ENCODE measurements around the gene GPRASP2. TPM values are rescaled to one million over a fixed set of nuclear protein-coding genes. Genes with fewer than 3 reads are reported as not detected.

GPRASP2 gene
- polyA plus RNA-seq, 1 donor from 2014 or later, result 96.4 TPM

DNA sequence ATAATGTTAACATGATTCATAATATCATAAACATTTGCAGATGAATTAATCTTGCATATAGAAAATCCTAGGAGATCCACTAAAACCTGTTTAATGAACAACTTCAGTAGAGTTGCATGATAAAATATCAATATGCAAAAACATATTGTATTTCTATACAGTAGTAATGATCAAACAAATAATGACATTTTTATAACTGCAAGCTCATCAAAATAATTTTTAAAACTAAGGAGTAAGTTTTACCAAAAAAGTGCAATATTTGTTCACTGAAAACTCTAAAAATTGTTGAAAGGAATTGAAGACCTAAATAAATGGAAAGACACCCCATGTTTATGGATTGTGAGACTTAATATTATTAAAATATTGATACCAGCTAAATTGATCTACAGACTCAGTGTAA is 15.9 kb upstream of the GPRASP2 start:
- H2AFZ ChIP-seq (ENCODE audit: low read depth, low read length), result no peak overlapping the region
- H3K4me2 ChIP-seq (ENCODE audit: low read length), result no peak overlapping the region
- no peak for TF ChIP-seq SMC3 (conservative IDR thresholded peaks at IDR 0.05; ENCODE audit: poor library complexity)
- TF ChIP-seq TAF1 (IDR thresholded peaks at IDR 0.05; ENCODE audit: low read depth), result no peak
- no peak for TF ChIP-seq POLR2AphosphoS5 (IDR thresholded peaks at IDR 0.05)
- TF ChIP-seq, protein P1, sequence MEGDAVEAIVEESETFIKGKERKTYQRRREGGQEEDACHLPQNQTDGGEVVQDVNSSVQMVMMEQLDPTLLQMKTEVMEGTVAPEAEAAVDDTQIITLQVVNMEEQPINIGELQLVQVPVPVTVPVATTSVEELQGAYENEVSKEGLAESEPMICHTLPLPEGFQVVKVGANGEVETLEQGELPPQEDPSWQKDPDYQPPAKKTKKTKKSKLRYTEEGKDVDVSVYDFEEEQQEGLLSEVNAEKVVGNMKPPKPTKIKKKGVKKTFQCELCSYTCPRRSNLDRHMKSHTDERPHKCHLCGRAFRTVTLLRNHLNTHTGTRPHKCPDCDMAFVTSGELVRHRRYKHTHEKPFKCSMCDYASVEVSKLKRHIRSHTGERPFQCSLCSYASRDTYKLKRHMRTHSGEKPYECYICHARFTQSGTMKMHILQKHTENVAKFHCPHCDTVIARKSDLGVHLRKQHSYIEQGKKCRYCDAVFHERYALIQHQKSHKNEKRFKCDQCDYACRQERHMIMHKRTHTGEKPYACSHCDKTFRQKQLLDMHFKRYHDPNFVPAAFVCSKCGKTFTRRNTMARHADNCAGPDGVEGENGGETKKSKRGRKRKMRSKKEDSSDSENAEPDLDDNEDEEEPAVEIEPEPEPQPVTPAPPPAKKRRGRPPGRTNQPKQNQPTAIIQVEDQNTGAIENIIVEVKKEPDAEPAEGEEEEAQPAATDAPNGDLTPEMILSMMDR (IDR thresholded peaks at IDR 0.05; ENCODE audit: poor library complexity, severe bottlenecking), result no peak
- TF ChIP-seq, protein P2, sequence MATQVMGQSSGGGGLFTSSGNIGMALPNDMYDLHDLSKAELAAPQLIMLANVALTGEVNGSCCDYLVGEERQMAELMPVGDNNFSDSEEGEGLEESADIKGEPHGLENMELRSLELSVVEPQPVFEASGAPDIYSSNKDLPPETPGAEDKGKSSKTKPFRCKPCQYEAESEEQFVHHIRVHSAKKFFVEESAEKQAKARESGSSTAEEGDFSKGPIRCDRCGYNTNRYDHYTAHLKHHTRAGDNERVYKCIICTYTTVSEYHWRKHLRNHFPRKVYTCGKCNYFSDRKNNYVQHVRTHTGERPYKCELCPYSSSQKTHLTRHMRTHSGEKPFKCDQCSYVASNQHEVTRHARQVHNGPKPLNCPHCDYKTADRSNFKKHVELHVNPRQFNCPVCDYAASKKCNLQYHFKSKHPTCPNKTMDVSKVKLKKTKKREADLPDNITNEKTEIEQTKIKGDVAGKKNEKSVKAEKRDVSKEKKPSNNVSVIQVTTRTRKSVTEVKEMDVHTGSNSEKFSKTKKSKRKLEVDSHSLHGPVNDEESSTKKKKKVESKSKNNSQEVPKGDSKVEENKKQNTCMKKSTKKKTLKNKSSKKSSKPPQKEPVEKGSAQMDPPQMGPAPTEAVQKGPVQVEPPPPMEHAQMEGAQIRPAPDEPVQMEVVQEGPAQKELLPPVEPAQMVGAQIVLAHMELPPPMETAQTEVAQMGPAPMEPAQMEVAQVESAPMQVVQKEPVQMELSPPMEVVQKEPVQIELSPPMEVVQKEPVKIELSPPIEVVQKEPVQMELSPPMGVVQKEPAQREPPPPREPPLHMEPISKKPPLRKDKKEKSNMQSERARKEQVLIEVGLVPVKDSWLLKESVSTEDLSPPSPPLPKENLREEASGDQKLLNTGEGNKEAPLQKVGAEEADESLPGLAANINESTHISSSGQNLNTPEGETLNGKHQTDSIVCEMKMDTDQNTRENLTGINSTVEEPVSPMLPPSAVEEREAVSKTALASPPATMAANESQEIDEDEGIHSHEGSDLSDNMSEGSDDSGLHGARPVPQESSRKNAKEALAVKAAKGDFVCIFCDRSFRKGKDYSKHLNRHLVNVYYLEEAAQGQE (IDR thresholded peaks at IDR 0.05; ENCODE audit: borderline replicate concordance), result no peak
- no peak for TF ChIP-seq RAD21 (conservative IDR thresholded peaks at IDR 0.05)
- TF ChIP-seq MXI1 (conservative IDR thresholded peaks at IDR 0.05; ENCODE audit: poor library complexity, severe bottlenecking), result no peak
- no peak for TF ChIP-seq EP300 (conservative IDR thresholded peaks at IDR 0.05; ENCODE audit: poor library complexity, severe bottlenecking)
- no peak for TF ChIP-seq EZH2 (IDR thresholded peaks at IDR 0.05; ENCODE audit: borderline replicate concordance, insufficient read depth, low read length, poor library complexity, severe bottlenecking)

DNA sequence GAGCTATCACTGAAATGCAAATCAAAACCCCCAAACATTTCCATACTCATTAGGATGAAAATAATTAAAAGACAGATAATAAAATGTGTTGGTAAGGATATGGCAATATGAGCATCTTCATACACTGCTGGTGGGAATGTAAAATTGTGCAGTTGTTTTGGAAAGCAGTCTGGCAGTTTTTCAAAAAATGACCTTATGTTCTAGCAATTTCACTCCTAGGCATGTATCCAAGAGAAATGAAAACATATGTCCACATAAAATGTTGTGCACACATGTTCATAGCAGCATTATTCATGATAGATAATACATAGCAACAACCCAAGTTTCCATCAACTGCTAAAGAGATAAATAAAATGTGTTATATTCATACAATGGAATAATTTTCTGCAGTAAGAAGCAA is 14.8 kb upstream of the GPRASP2 start:
- H2AFZ ChIP-seq (ENCODE audit: low read depth, low read length), result no peak overlapping the region
- H3K79me2 ChIP-seq (replicated peaks; ENCODE audit: insufficient read depth, low read length), result no peaks in the 10 kb centered on the region
- no peak overlapping the region for H3K9ac ChIP-seq (ENCODE audit: low read length)
- no peaks in the 10 kb centered on the region for H3K27me3 ChIP-seq (ENCODE audit: insufficient read depth, low read depth, low read length)
- H3K9me3 ChIP-seq (ENCODE audit: low read length), result no peaks in the 10 kb centered on the region
- H3K4me3 ChIP-seq (ENCODE audit: low read length), result no peak overlapping the region
- no peaks in the 10 kb centered on the region for H3F3A ChIP-seq (ENCODE audit: insufficient read depth, low read length, poor library complexity, severe bottlenecking)
- no peaks in the 10 kb centered on the region for H3K36me3 ChIP-seq (ENCODE audit: insufficient read depth, low read length)
- no peak overlapping the region for H3K27ac ChIP-seq (ENCODE audit: low read length)
- no peaks in the 10 kb centered on the region for H4K20me1 ChIP-seq (ENCODE audit: insufficient read depth)
- H3K9me2 ChIP-seq (ENCODE audit: insufficient read depth, low read length), result no peaks in the 10 kb centered on the region
- no peak overlapping the region for H3K4me2 ChIP-seq (ENCODE audit: low read length)
- TF ChIP-seq, protein P1 (IDR thresholded peaks at IDR 0.05; ENCODE audit: poor library complexity, severe bottlenecking), result no peak
- no peak for TF ChIP-seq MXI1 (conservative IDR thresholded peaks at IDR 0.05; ENCODE audit: poor library complexity, severe bottlenecking)
- no peak for TF ChIP-seq POLR2AphosphoS5 (IDR thresholded peaks at IDR 0.05)
- no peak for TF ChIP-seq SMC3 (conservative IDR thresholded peaks at IDR 0.05; ENCODE audit: poor library complexity)
- TF ChIP-seq EZH2 (IDR thresholded peaks at IDR 0.05; ENCODE audit: borderline replicate concordance, insufficient read depth, low read length, poor library complexity, severe bottlenecking), result no peak
- TF ChIP-seq TAF1 (IDR thresholded peaks at IDR 0.05; ENCODE audit: low read depth), result no peak
- no peak for TF ChIP-seq RAD21 (conservative IDR thresholded peaks at IDR 0.05)
- TF ChIP-seq EP300 (conservative IDR thresholded peaks at IDR 0.05; ENCODE audit: poor library complexity, severe bottlenecking), result no peak
- TF ChIP-seq, protein P2 (IDR thresholded peaks at IDR 0.05; ENCODE audit: borderline replicate concordance), result no peak

More for the DNA sequence above, 15.9 kb upstream of the GPRASP2 start:
- H3K9me2 ChIP-seq (ENCODE audit: insufficient read depth, low read length), result no peaks in the 10 kb centered on the region
- no peak overlapping the region for H3K27ac ChIP-seq (ENCODE audit: low read length)
- no peaks in the 10 kb centered on the region for H3F3A ChIP-seq (ENCODE audit: insufficient read depth, low read length, poor library complexity, severe bottlenecking)
- no peak overlapping the region for H3K4me3 ChIP-seq (ENCODE audit: low read length)
- H3K9me3 ChIP-seq (ENCODE audit: low read length), result no peaks in the 10 kb centered on the region
- no peaks in the 10 kb centered on the region for H3K36me3 ChIP-seq (ENCODE audit: insufficient read depth, low read length)
- no peaks in the 10 kb centered on the region for H3K79me2 ChIP-seq (replicated peaks; ENCODE audit: insufficient read depth, low read length)
- no peaks in the 10 kb centered on the region for H4K20me1 ChIP-seq (ENCODE audit: insufficient read depth)
- no peak overlapping the region for H3K9ac ChIP-seq (ENCODE audit: low read length)
- H3K27me3 ChIP-seq (ENCODE audit: insufficient read depth, low read depth, low read length), result no peaks in the 10 kb centered on the region
